SK-N-SH (cell line): ENCODE data around the gene KLHDC7A. TPM values are rescaled to one million over a fixed set of nuclear protein-coding genes. Genes with fewer than 3 reads are reported as not detected.

ENCODE experiments used
- CTCF ChIA-PET: fragments of 300-600, 350-600 bp; formaldehyde crosslinking; extraction: SDS; loops from one replicate; lab custom pipeline; 2021; lab: Yijun Ruan, JAX
- POLR2A ChIA-PET: fragments of 350-600 bp; sonication (Branson Sonifier 250); formaldehyde crosslinking; extraction: SDS; loops from one replicate; lab custom pipeline; 2020; ENCODE audit warnings: antibody characterized with exemption, inconsistent platforms; lab: Yijun Ruan, JAX
- DNase-seq: peaks from one replicate; pipeline ENCODE4 v3.0.0; 2012
- H2AFZ ChIP-seq: fragments of 200-600 bp; sonication (generic); 2 replicates; pipeline ENCODE4 v1.8.1; 2016; ENCODE audit warnings: antibody characterized with exemption, mild to moderate bottlenecking, low read depth
- H3F3A ChIP-seq: fragments of 200-600 bp; sonication (generic); replicated peaks from 2 replicates; pipeline ENCODE3; 2016; ENCODE audit warnings: antibody characterized with exemption, mild to moderate bottlenecking; ENCODE audit not compliant: insufficient read depth
- H3K27ac ChIP-seq, 2 experiments: fragments of 200-500 bp in 1 of 2; fragments of 200-600 bp in 1 of 2; sonication (Bioruptor generic) in 1 of 2; sonication (generic), shearing (Covaris generic) in 1 of 2; 2 replicates each; pipeline versions ENCODE4 v1.5.1 to v1.6.1; 2014 to 2016; ENCODE audit warnings: low read depth in 2 of 2, inconsistent platforms in 1 of 2, low read length in 1 of 2, mild to moderate bottlenecking in 1 of 2, mixed read lengths in 1 of 2
- H3K27me3 ChIP-seq: fragments of 200-600 bp; sonication (generic), shearing (Covaris generic); 2 replicates; pipeline ENCODE4 v1.6.1; 2016; ENCODE audit warnings: mixed run types; ENCODE audit not compliant: insufficient read depth
- H3K36me3 ChIP-seq, 2 experiments: fragments of 200-500 bp in 1 of 2; fragments of 200-600 bp in 1 of 2; sonication (Bioruptor generic) in 1 of 2; sonication (generic) in 1 of 2; replicated peaks in 1 of 2; 2 replicates each; pipeline versions ENCODE3 to v1.5.1; 2014 to 2016; ENCODE audit warnings: low read length in 1 of 2, mild to moderate bottlenecking in 1 of 2; ENCODE audit not compliant: insufficient read depth in 2 of 2, control insufficient read depth in 1 of 2
- H3K4me1 ChIP-seq, 2 experiments: fragments of 200-500 bp in 1 of 2; fragments of 200-600 bp in 1 of 2; sonication (Bioruptor generic) in 1 of 2; sonication (generic), shearing (Covaris generic) in 1 of 2; 2 replicates each; pipeline versions ENCODE4 v1.5.1 to v1.6.1; 2014 to 2016; ENCODE audit warnings: low read depth in 1 of 2, low read length in 1 of 2, mixed run types in 1 of 2; ENCODE audit not compliant: insufficient read depth in 2 of 2, control insufficient read depth in 1 of 2
- H3K4me2 ChIP-seq: fragments of 200-600 bp; sonication (generic), shearing (Covaris generic); 2 replicates; pipeline ENCODE4 v1.6.1; 2017; ENCODE audit warnings: mixed run types
- H3K4me3 ChIP-seq, 2 experiments: fragments of 200-500 bp in 1 of 2; fragments of 200-600 bp in 1 of 2; sonication (Bioruptor generic) in 1 of 2; sonication (generic), shearing (Covaris generic) in 1 of 2; 2 replicates each; pipeline versions ENCODE4 v1.5.1 to v1.8.1; 2014 to 2016; ENCODE audit warnings: low read depth in 2 of 2, inconsistent platforms in 1 of 2, low read length in 1 of 2, mild to moderate bottlenecking in 1 of 2, mixed read lengths in 1 of 2, moderate library complexity in 1 of 2
- H3K79me2 ChIP-seq: fragments of 200-600 bp; sonication (generic); 2 replicates; pipeline ENCODE4 v1.8.1; 2017; ENCODE audit warnings: mild to moderate bottlenecking; ENCODE audit not compliant: insufficient read depth
- H3K9ac ChIP-seq: fragments of 200-600 bp; sonication (generic); 2 replicates; pipeline ENCODE4 v1.6.1; 2017; ENCODE audit warnings: mixed run types
- H3K9me2 ChIP-seq: fragments of 200-600 bp; sonication (generic); 2 replicates; pipeline ENCODE4 v1.6.1; 2017; ENCODE audit warnings: mixed run types
- H3K9me3 ChIP-seq: fragments of 200-600 bp; sonication (generic); 2 replicates; pipeline ENCODE4 v1.6.1; 2017; ENCODE audit warnings: mixed run types, mild to moderate bottlenecking, moderate library complexity
- H4K20me1 ChIP-seq: fragments of 200-600 bp; sonication (generic); 2 replicates; pipeline ENCODE4 v1.6.1; 2017; ENCODE audit warnings: mild to moderate bottlenecking, mixed run types; ENCODE audit not compliant: insufficient read depth
- EZH2phosphoT487 ChIP-seq: fragments of 200-600 bp; sonication (generic); IDR thresholded peaks from 2 replicates; pipeline ENCODE4 v1.6.1; 2017; ENCODE audit warnings: low read depth, mixed run types, mild to moderate bottlenecking, antibody characterized with exemption, moderate library complexity, borderline replicate concordance
- FOSL2 ChIP-seq: IDR thresholded peaks from 2 replicates; pipeline ENCODE4 v1.4.0; 2012; ENCODE audit warnings: low read depth, mild to moderate bottlenecking, moderate library complexity, borderline replicate concordance
- FOXJ3 ChIP-seq: sonication (generic); formaldehyde crosslinking; IDR thresholded peaks from 2 replicates; pipeline ENCODE4 v1.5.1; 2020; ENCODE audit warnings: mild to moderate bottlenecking, missing genetic modification reagents
- FOXM1 ChIP-seq: IDR thresholded peaks from 2 replicates; pipeline ENCODE4 v1.4.0; 2012; ENCODE audit warnings: low read depth, mild to moderate bottlenecking
- GABPA ChIP-seq: IDR thresholded peaks from 2 replicates; pipeline ENCODE4 v1.4.0; 2012; ENCODE audit warnings: low read depth, mild to moderate bottlenecking
- GATA2 ChIP-seq: sonication (generic); formaldehyde crosslinking; IDR thresholded peaks from 2 replicates; pipeline ENCODE4 v1.5.0; 2020; ENCODE audit warnings: mild to moderate bottlenecking, missing genetic modification reagents
- MAX ChIP-seq: IDR thresholded peaks from 2 replicates; pipeline ENCODE4 v1.4.0; 2012; ENCODE audit warnings: low read depth
- MXI1 ChIP-seq: IDR thresholded peaks from 2 replicates; pipeline ENCODE4 v1.6.1; 2012; ENCODE audit warnings: mild to moderate bottlenecking, low read depth, low read length, improper control_type of control experiment
- NFIC ChIP-seq: IDR thresholded peaks from 2 replicates; pipeline ENCODE4 v1.4.0; 2012; ENCODE audit warnings: borderline replicate concordance
- NRF1 ChIP-seq: IDR thresholded peaks from 2 replicates; pipeline ENCODE4 v1.6.1; 2012; ENCODE audit warnings: low read depth, mild to moderate bottlenecking, low read length
- SIN3A ChIP-seq: IDR thresholded peaks from 2 replicates; pipeline ENCODE4 v1.6.1; 2012; ENCODE audit warnings: low read depth, mild to moderate bottlenecking, low read length, moderate library complexity, borderline replicate concordance
- SMC3 ChIP-seq: IDR thresholded peaks from 2 replicates; pipeline ENCODE4 v1.6.1; 2012; ENCODE audit warnings: low read depth, low read length, improper control_type of control experiment
- TAF1 ChIP-seq: IDR thresholded peaks from 2 replicates; pipeline ENCODE4 v1.6.1; 2012; ENCODE audit warnings: low read depth, mild to moderate bottlenecking, low read length, moderate library complexity, borderline replicate concordance
- TEAD4 ChIP-seq: IDR thresholded peaks from 2 replicates; pipeline ENCODE4 v1.4.0; 2012; ENCODE audit warnings: mild to moderate bottlenecking, borderline replicate concordance; ENCODE audit not compliant: insufficient read depth
- USF1 ChIP-seq: IDR thresholded peaks from 2 replicates; pipeline ENCODE4 v1.4.0; 2012; ENCODE audit warnings: low read depth, borderline replicate concordance
- USF2 ChIP-seq: fragments of 150-350 bp; IDR thresholded peaks from 2 replicates; pipeline ENCODE4 v1.6.1; 2017; ENCODE audit warnings: antibody characterized with exemption, low read length, low read depth, borderline replicate concordance
- WGBS: methylation state at CpG from one replicate; pipeline ENCODE4 v1.1.6; 2017; ENCODE audit warnings: low lambda C conversion rate; 5-methylcytosine and 5-hydroxymethylcytosine counted together
- polyA plus RNA-seq, 3 experiments: library from polyadenylated mRNA; depleted of rRNA; stranded (reverse); fragments of >200 nt; gene quantifications; 2 replicates each; pipeline ENCODE4 v1.2.3, GENCODE V29; 2012

KLHDC7A gene
- polyA plus RNA-seq, 1 of the 3 experiments (the other 2 are of a cell fraction), result not detected

GRCh38 chr1:18447509-18448220, 33.1 kb upstream of the KLHDC7A start (continued):
- TF ChIP-seq MAX, result no peak
- no peak for TF ChIP-seq EZH2phosphoT487
- no peak for TF ChIP-seq GABPA
- TF ChIP-seq FOXM1, result no peak
- no peak for TF ChIP-seq GATA2 (CRISPR knock-in tag)
- no peak for TF ChIP-seq SIN3A

GRCh38 chr1:18448889-18449288, 31.8 kb upstream of the KLHDC7A start:
- Histone ChIP-seq H3K4me1 (no peaks in the 10 kb centered on the region), H3K9me2 (no peaks in the 10 kb centered on the region), H3K27ac (no peak overlapping the region), H3K9ac (no peak overlapping the region), H3K9me3 (no peaks in the 10 kb centered on the region), H3K4me2 (no peak overlapping the region), H4K20me1 (no peaks in the 10 kb centered on the region), H2AFZ (no peak overlapping the region), H3K36me3 (no peaks in the 10 kb centered on the region), H3K4me3 (no peak overlapping the region), H3K79me2 (no peaks in the 10 kb centered on the region), H3K27me3 (no peaks in the 10 kb centered on the region)
- POLR2A ChIA-PET, result no interaction called here
- no peak for DNase-seq
- CTCF ChIA-PET, result no interaction called here
- WGBS, result 30% methylated on average over 2 of the region's 4 CpGs
- no peak for TF ChIP-seq NRF1
- no peak for TF ChIP-seq FOXJ3
- TF ChIP-seq TEAD4, result no peak
- no peak for TF ChIP-seq SIN3A
- no peak for TF ChIP-seq TAF1
- TF ChIP-seq MXI1, result no peak
- no peak for TF ChIP-seq MAX
- no peak for TF ChIP-seq NFIC
- TF ChIP-seq FOSL2, result no peak
- no peak for TF ChIP-seq GABPA
- TF ChIP-seq, all 33 proteins: peak for 0
- H3F3A ChIP-seq, result no peaks in the 10 kb centered on the region

- H3K4me1 ChIP-seq, result no peaks in the 10 kb centered on the region
- CTCF ChIA-PET, result no interaction called here
- POLR2A ChIA-PET, result no interaction called here
Measured at GRCh38 chr1:18452550-18452949, 28.2 kb upstream of the KLHDC7A start.

More at GRCh38 chr1:18452550-18452949, 28.2 kb upstream of the KLHDC7A start:
- H3K36me3 ChIP-seq, result no peaks in the 10 kb centered on the region
- no peak overlapping the region for H3K4me2 ChIP-seq
- no peaks in the 10 kb centered on the region for H4K20me1 ChIP-seq
- H3K27ac ChIP-seq, result no peak overlapping the region
- no peaks in the 10 kb centered on the region for H3K9me2 ChIP-seq
- no peak overlapping the region for H2AFZ ChIP-seq
- H3K79me2 ChIP-seq, result no peaks in the 10 kb centered on the region
- no peaks in the 10 kb centered on the region for H3F3A ChIP-seq
- H3K9me3 ChIP-seq, result no peaks in the 10 kb centered on the region
- no peaks in the 10 kb centered on the region for H3K27me3 ChIP-seq
- TF ChIP-seq USF2 (peak; percentile 61; the same call in 1 of the 2 replicates), SMC3 (no peak), USF1 (peak; percentile 70; the same call in 1 of the 2 replicates)
- H3K4me3 ChIP-seq, result no peak overlapping the region
- peak; percentile 65 for DNase-seq
- no peak overlapping the region for H3K9ac ChIP-seq
